Aorta (tissue), 5 donors: Measurements from ENCODE around the gene EXD2. TPM values are rescaled to one million over a fixed set of nuclear protein-coding genes. Genes with fewer than 3 reads are reported as not detected.

ENCODE experiments used
- ATAC-seq: fragments of 200-7000 bp; cut with Tn5 transposase; one replicate; pipeline ENCODE4 v1.9.1; 2022; ENCODE audit warnings: moderate library complexity; ENCODE audit not compliant: low FRiP score
- DNase-seq, 2 donors: peaks; one replicate each; pipeline ENCODE4 v3.0.0-alpha.2; 2020
- H3K27ac ChIP-seq, 2 donors: one replicate each; pipeline ENCODE4 v1.5.1; 2013; ENCODE audit warnings: low read length in 2 of 2, mild to moderate bottlenecking in 2 of 2, moderate library complexity in 2 of 2, control low read depth in 1 of 2, inconsistent platforms in 1 of 2, low read depth in 1 of 2
- H3K27me3 ChIP-seq, 2 donors: one replicate each; pipeline ENCODE4 v1.6.1; 2013; ENCODE audit warnings: control low read depth in 1 of 2, low read length in 1 of 2, mild to moderate bottlenecking in 1 of 2, moderate library complexity in 1 of 2; ENCODE audit not compliant: insufficient read depth in 2 of 2, control insufficient read depth in 1 of 2
- H3K36me3 ChIP-seq, 2 donors: one replicate each; pipeline ENCODE4 v1.6.1; 2013; ENCODE audit warnings: control low read depth in 1 of 2, low read length in 1 of 2, mild to moderate bottlenecking in 1 of 2; ENCODE audit not compliant: insufficient read depth in 2 of 2, control insufficient read depth in 1 of 2
- H3K4me1 ChIP-seq, 2 donors: one replicate each; pipeline ENCODE4 v1.6.1; 2013; ENCODE audit warnings: low read length in 2 of 2, control low read depth in 1 of 2, mild to moderate bottlenecking in 1 of 2, moderate library complexity in 1 of 2; ENCODE audit not compliant: insufficient read depth in 2 of 2, control insufficient read depth in 1 of 2
- H3K4me3 ChIP-seq, 2 donors: one replicate each; pipeline ENCODE4 v1.5.1; 2013; ENCODE audit warnings: low read length in 2 of 2, control low read depth in 1 of 2, mild to moderate bottlenecking in 1 of 2
- H3K9me3 ChIP-seq: one replicate; pipeline ENCODE4 v1.6.1; 2013; ENCODE audit warnings: mild to moderate bottlenecking, low read length; ENCODE audit not compliant: control insufficient read depth
- WGBS, 2 donors: extraction: QIAGEN DNeasy Blood & Tissue Kit; methylation state at CpG; one replicate each; pipeline ENCODE4 v1.1.7; 2013; 5-methylcytosine and 5-hydroxymethylcytosine counted together
- intact Hi-C, 2 donors: fragments of 100-400 bp; cut with DNase I; formaldehyde crosslinking; loops; one replicate each; pipeline versions ENCODE4 v1.14.2 to v1.15.0; 2022
- polyA plus RNA-seq, 2 donors: library from polyadenylated mRNA; stranded (reverse); fragments of 200-250 nt; gene quantifications; one replicate each; pipeline ENCODE4 v1.2.3, GENCODE V29; 2013
- total RNA-seq, 2 donors: library from RNA; stranded (reverse); fragmentation: NEBNext Ultra II Directional; extraction: Animal tissue kit (Norgen Biotek cat#: 25700); gene quantifications; one replicate each; pipeline ENCODE4 v1.2.1, GENCODE V29; 2021
- donor health status: healthy with polysubstance abuse.
- donor health status: Bipolar disorder and iron deficiency.
- donor health status: DM: no; HTN: no; CAD: no.
- donor health status: DM: no; HTN: no; CAD: no.
- donor health status: DM: yes; HTN: yes; CAD: no.

The EXD2 gene
- total and polyA plus RNA-seq, 4 donors = 4.5 to 19.4 (median 12.0) TPM

- DNase-seq (no peak), ATAC-seq (peak; percentile 67)
- 7 to 10% methylated on average over 3 of the region's 3 CpGs for WGBS, 2 donors
- Histone ChIP-seq H3K27me3 (no peaks in the 10 kb centered on the region), H3K36me3 (no peaks in the 10 kb centered on the region), H3K9me3 (no peaks in the 10 kb centered on the region), H3K4me3 (no peak overlapping the region), H3K4me1 (peaks cover 0 to 8% of the 10 kb centered on the region in 2 donors), H3K27ac (peak overlapping the region in 1 of 2 donors; percentile 9)
- intact Hi-C loops = loop anchor here in 1 of 2 donors (5.0 kb wide), 1 partner anchor 39 kb away; no protein-coding TSS in a partner anchor
Observed at GRCh38 chr14:69247676-69248440, 56.6 kb downstream of the EXD2 start.

DNA sequence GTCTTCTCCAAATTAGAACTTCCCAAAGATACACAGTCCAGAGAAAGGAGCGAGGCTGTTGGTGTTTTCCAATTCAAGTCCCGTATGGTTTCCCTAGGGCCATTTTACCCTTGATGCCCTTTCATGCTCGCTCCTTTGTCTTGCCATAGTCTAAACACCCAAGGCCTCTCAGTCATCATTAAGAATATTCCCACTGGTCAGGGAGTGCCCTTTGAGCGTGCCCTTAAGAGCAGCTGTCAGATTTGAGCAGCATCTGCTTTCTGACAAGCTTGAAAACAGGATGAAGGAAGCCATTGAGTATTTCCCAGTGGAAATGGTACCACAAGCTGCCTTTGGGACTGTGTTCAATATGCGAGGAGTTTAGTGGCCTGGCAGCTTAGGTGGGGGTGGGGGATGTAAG lies 58.3 kb downstream of the EXD2 start:
- ATAC-seq = no peak

GRCh38 chr14:69252851-69253250 lies 61.6 kb downstream of the EXD2 start:
- no peaks in the 10 kb centered on the region for H3K27me3 ChIP-seq
- ATAC-seq = no peak
- H3K4me1 ChIP-seq = peaks cover 0 to 3% of the 10 kb centered on the region in 2 donors
- no peak for DNase-seq
- intact Hi-C loops = no loop called here
- no peak overlapping the region for H3K4me3 ChIP-seq
- no peaks in the 10 kb centered on the region for H3K9me3 ChIP-seq
- no peak overlapping the region for H3K27ac ChIP-seq
- WGBS, 2 donors = 76 to 95% methylated on average over 3 of the region's 3 CpGs
- no peaks in the 10 kb centered on the region for H3K36me3 ChIP-seq

More for the DNA sequence above, 58.3 kb downstream of the EXD2 start:
- no peak overlapping the region for H3K4me3 ChIP-seq
- H3K36me3 ChIP-seq = no peaks in the 10 kb centered on the region
- H3K27ac ChIP-seq = no peak overlapping the region
- WGBS, 2 donors = 93 to 94% methylated on average over 5 of the region's 5 CpGs
- intact Hi-C loops = loop anchor here in 1 of 2 donors (5.0 kb wide), 1 partner anchor 38 kb away; no protein-coding TSS in a partner anchor
- H3K27me3 ChIP-seq = no peaks in the 10 kb centered on the region
- H3K4me1 ChIP-seq = peaks cover 0 to 8% of the 10 kb centered on the region in 2 donors
- H3K9me3 ChIP-seq = no peaks in the 10 kb centered on the region
- DNase-seq = no peak

DNA sequence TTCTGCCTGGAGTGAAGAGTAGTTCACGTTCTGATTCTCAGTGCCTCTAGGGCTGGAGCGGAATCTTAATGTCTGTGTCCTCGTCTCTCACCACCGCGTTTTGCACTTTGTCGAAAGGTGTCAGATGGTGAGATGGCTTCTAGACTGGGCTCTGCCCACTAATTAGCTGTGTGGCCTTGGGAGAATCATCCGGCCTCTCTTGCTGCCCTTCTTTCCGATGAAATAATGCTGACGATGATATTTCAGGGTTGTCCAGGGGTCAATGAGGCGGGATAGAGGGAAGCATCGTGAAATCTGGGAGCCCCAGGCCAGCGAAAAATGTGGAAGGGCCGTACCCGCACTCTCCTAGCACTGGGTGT lies 67.8 kb downstream of the EXD2 start:
- H3K9me3 ChIP-seq = no peaks in the 10 kb centered on the region
- no peaks in the 10 kb centered on the region for H3K36me3 ChIP-seq
- H3K4me1 ChIP-seq = no peaks in the 10 kb centered on the region
- no peak overlapping the region for H3K27ac ChIP-seq
- no peaks in the 10 kb centered on the region for H3K27me3 ChIP-seq
- DNase-seq = no peak
- 45 to 50% methylated on average over 14 of the region's 14 CpGs for WGBS, 2 donors
- no peak for ATAC-seq
- peak overlapping the region in 1 of 2 donors; percentile 50 for H3K4me3 ChIP-seq
- intact Hi-C loops = no loop called here

DNA sequence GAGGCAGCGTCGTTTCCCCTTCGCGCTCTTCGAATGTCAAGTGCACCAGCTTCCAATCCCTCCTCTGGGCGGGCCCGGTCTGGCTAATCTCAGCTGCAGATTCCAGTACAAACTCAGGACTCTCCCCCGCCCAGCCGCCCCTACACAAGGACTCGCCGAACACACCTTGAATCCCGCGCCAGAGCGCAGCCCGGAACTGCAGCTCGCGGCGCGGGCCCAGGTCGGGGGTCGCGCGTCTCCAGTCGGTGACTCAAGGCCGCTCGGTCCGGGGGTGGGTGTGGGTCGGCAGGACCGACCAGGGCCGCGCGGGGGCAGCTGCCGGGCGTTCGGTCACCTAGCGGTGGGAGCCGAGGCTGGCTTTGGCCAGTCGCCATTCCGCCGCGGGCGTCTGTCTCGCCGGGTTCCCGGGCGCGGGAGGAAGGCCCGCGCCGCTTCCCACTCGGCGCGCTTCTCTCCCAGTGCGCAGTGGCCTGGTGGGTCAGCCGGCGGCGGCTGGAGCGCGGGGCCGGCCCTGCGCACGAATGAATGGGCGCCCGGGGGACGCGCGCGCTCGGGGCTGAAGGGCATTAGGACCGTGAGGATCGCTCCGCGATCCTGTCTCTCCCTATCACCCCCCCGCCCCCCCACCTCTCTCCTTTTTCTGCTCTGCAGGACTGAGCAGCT lies 68.4 kb downstream of the EXD2 start, which contains the start of gene GALNT16:
TSS of gene GALNT16 (plus strand) at position 632 of the 663 bp plus-strand sequence. CDS start 133 bp downstream, outside the sequence.
- ATAC-seq (peak; percentile 8), DNase-seq (peak in 1 of 2 donors; percentile 89)
- H3K27ac ChIP-seq = no peak within 1 kb of the TSS
- H3K9me3 ChIP-seq = no peaks in the 10 kb centered on the region
- 0 to 1% methylated on average over 61 to 74 of the region's 74 CpGs for WGBS, 2 donors
- no peaks in the 10 kb centered on the region for H3K27me3 ChIP-seq
- H3K4me3 ChIP-seq = peak within 1 kb of the TSS; percentile 37 to 50
- no peaks in the 10 kb centered on the region for H3K36me3 ChIP-seq
- H3K4me1 ChIP-seq = no peaks in the 10 kb centered on the region
- intact Hi-C loops = loop anchor here in 1 of 2 donors (10.0 kb wide), 1 partner anchor 95 kb away; no protein-coding TSS in a partner anchor

DNA sequence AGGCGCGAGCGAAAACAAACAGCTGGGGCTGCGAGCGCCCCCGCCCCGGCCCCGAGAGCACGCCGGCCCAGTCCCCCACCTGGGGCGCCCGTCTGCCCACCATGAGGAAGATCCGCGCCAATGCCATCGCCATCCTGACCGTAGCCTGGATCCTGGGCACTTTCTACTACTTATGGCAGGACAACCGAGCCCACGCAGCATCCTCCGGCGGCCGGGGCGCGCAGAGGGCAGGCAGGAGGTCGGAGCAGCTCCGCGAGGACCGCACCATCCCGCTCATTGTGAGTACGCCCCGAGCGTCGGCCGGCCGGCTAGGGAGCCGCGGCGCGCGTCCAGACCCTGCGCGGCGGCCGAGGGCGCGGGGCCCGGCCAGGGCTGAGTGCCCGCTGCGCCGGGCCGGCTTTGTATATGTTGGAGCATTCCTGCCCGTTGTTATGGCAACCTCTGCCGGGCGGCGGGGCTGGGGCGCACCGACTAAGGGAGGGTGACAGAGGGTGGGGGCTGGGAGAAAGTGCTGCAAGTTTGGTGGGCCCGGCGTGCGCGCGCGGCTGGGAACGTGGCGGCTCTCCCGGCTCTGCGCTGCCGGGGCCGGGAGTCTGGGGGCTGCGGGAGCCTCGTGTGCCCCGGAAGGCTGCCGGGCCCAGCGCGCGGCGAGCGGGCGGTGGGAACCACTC lies 69.0 kb downstream of the EXD2 start:
- intact Hi-C loops = loop anchor here in 1 of 2 donors (10.0 kb wide), 1 partner anchor 94 kb away; no protein-coding TSS in a partner anchor
- no peaks in the 10 kb centered on the region for H3K36me3 ChIP-seq
- H3K9me3 ChIP-seq = no peaks in the 10 kb centered on the region
- H3K27me3 ChIP-seq = no peaks in the 10 kb centered on the region
- H3K4me1 ChIP-seq = no peaks in the 10 kb centered on the region
- WGBS, 2 donors = 0 to 1% methylated on average over 53 to 78 of the region's 78 CpGs
- H3K4me3 ChIP-seq = peak overlapping the region; percentile 37 to 50
- peak in 1 of 2 donors; percentile 85 for DNase-seq
- H3K27ac ChIP-seq = no peak overlapping the region
- ATAC-seq = no peak

DNA sequence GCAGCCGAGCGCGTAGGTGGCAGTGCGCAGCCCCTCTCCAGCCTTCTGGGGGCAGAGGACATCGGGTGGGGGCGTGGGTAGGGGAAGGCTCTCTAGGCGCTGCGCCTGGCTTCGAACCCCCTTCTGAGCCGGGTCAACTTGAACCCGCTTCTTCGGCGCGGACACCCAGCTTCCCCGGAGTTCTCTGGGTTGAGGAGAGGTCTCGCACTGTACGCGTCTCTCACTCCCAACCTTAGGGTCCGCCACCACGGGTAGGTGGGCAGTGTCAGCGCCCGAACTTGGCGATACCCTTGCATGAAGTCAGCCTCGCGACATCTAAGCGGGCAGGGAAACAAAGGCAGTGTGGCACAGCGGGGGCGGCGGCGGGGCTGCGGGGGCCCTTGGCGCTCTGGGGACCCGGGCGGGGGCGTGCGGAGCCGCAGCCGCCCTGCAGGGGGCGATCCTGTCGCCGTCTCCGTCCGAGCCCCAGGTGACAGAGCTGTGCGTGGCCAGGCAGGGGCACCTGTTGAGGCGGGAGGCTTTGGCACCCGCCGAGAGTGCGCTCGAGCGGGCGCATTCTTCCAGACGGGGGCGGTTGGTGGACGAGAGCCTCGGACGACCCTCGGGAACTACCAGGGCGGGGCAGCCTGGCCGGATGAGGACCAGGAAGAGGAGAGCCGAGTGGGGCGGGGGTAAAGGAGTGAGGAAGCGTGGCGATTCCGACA lies 69.7 kb downstream of the EXD2 start:
- H3K27ac ChIP-seq = no peak overlapping the region
- H3K4me3 ChIP-seq = peak overlapping the region; percentile 37 to 50
- no peaks in the 10 kb centered on the region for H3K4me1 ChIP-seq
- no peaks in the 10 kb centered on the region for H3K36me3 ChIP-seq
- no peaks in the 10 kb centered on the region for H3K27me3 ChIP-seq
- ATAC-seq (peak; percentile 51), DNase-seq (peak in 1 of 2 donors; percentile 83)
- H3K9me3 ChIP-seq = no peaks in the 10 kb centered on the region
- intact Hi-C loops = loop anchor here in 1 of 2 donors (10.0 kb wide), 1 partner anchor 94 kb away; no protein-coding TSS in a partner anchor
- 0 to 1% methylated on average over 51 to 64 of the region's 64 CpGs for WGBS, 2 donors
